Spleen (tissue), 13 donors: ENCODE data around the gene TMPRSS6. TPM values are rescaled to one million over a fixed set of nuclear protein-coding genes. Genes with fewer than 3 reads are reported as not detected.

Experiments used
- DNase-seq: peaks from one replicate; pipeline ENCODE4 v3.0.0-alpha.2; 2020
- H3K27ac ChIP-seq, 8 donors: fragments of 200-600 bp; sonication (generic) in 7 of 8; 1 replicate in 4 of 8; 2 replicates in 4 of 8; pipeline versions ENCODE4 v1.5.0 to v1.8.0; 2016 to 2021; ENCODE audit warnings: inconsistent platforms in 4 of 8, mild to moderate bottlenecking in 4 of 8, moderate library complexity in 1 of 8
- H3K27me3 ChIP-seq, 7 donors: fragments of 200-600 bp; sonication (generic) in 6 of 7; replicated peaks in 1 of 7; 1 replicate in 4 of 7; 2 replicates in 3 of 7; pipeline versions ENCODE4 v1.5.0 to v1.8.0; 2016 to 2021; ENCODE audit warnings: inconsistent platforms in 3 of 7, mild to moderate bottlenecking in 1 of 7
- H3K36me3 ChIP-seq, 6 donors: fragments of 200-600 bp; sonication (generic) in 5 of 6; 1 replicate in 4 of 6; 2 replicates in 2 of 6; pipeline versions ENCODE4 v1.5.0 to v1.8.0; 2016 to 2021; ENCODE audit warnings: inconsistent platforms in 2 of 6
- H3K4me1 ChIP-seq, 6 donors: fragments of 200-600 bp; sonication (generic) in 5 of 6; 1 replicate in 3 of 6; 2 replicates in 3 of 6; pipeline versions ENCODE4 v1.5.0 to v1.8.0; 2016 to 2021; ENCODE audit warnings: inconsistent platforms in 3 of 6
- H3K4me3 ChIP-seq, 8 donors: fragments of 200-600 bp; sonication (generic) in 7 of 8; 1 replicate in 4 of 8; 2 replicates in 4 of 8; pipeline versions ENCODE4 v1.5.0 to v1.8.0; 2016 to 2021; ENCODE audit warnings: inconsistent platforms in 4 of 8, mild to moderate bottlenecking in 4 of 8, moderate library complexity in 2 of 8
- H3K9me3 ChIP-seq, 8 donors: fragments of 200-600 bp; sonication (generic) in 7 of 8; 1 replicate in 4 of 8; 2 replicates in 4 of 8; pipeline versions ENCODE4 v1.5.0 to v1.8.0; 2016 to 2021; ENCODE audit warnings: inconsistent platforms in 4 of 8
- CTCF ChIP-seq, 11 experiments: fragments of 200-600 bp in 7 of 11; fragments of 450-650 bp in 4 of 11; sonication (generic) in 4 of 11; IDR thresholded peaks in 8 of 11; conservative IDR thresholded peaks in 3 of 11; 1 replicate in 7 of 11; 2 replicates in 4 of 11; pipeline versions ENCODE4 v1.4.0 to v1.8.0; 2016 to 2021; ENCODE audit warnings: antibody characterized with exemption in 11 of 11, inconsistent platforms in 4 of 11, mild to moderate bottlenecking in 1 of 11
- POLR2A ChIP-seq, 3 donors: fragments of 450-650 bp; IDR thresholded peaks; one replicate each; pipeline ENCODE4 v1.5.1; 2017; ENCODE audit warnings: antibody characterized with exemption in 3 of 3, mild to moderate bottlenecking in 1 of 3
- POLR2AphosphoS5 ChIP-seq, 3 donors: sonication (generic); formaldehyde crosslinking; IDR thresholded peaks; one replicate each; pipeline ENCODE4 v1.5.1; 2017; ENCODE audit warnings: antibody characterized with exemption in 3 of 3
- WGBS, 5 donors: extraction: QIAGEN DNeasy Blood & Tissue Kit in 3 of 5; methylation state at CpG; one replicate each; pipeline versions ENCODE4 v1.1.5 to v1.1.7; 2013 to 2018; 5-methylcytosine and 5-hydroxymethylcytosine counted together
- intact Hi-C: fragments of 100-400 bp; cut with DNase I; formaldehyde crosslinking; loops from one replicate; pipeline ENCODE4 v1.15.0; 2023; ENCODE audit warnings: low total_unique reads
- long read RNA-seq, 2 donors: transcript quantifications; one replicate each; lab custom pipeline, GENCODE V29; 2026
- polyA plus RNA-seq, 3 donors: library from polyadenylated mRNA; stranded (reverse); fragments of 200-250 nt; gene quantifications; one replicate each; pipeline ENCODE4 v1.2.1, GENCODE V29; 2013
- total RNA-seq, 7 donors: library from RNA; depleted of rRNA in 3 of 7; stranded (reverse); fragments of >200 nt in 3 of 7; fragmentation: NEBNext Ultra II Directional in 4 of 7; extraction: Animal tissue kit (Norgen Biotek cat#: 25700) in 4 of 7; gene quantifications; one replicate each; pipeline versions ENCODE4 v1.1.0 to v1.2.1, GENCODE V29; 2016 to 2021
- donor health status: healthy with polysubstance abuse.
- donor health status: DM: no; HTN: no; CAD: no; lungs with moderate emphysema.
- donor health status: DM: no; HTN: no; CAD: no.
- donor health status: Bipolar disorder and iron deficiency.
- donor health status: healthy.
- donor health status: DM: no; HTN: no; CAD: no.
- donor health status: DM: yes; HTN: yes; CAD: no.

Gene TMPRSS6
- total RNA-seq: under 1 TPM in 2 of 7 donors, not detected in 5; 0.54 to 0.55 TPM
- polyA plus RNA-seq: under 1 TPM; 0.09 to 0.28 (median 0.26) TPM
- long read RNA-seq, donor 1: 0 reads
- long read RNA-seq, donor 2: 0 reads

- H3K27me3 ChIP-seq: peaks cover 0 to 11% (median 0%) of the 10 kb centered on the region in 7 donors
- TF ChIP-seq POLR2AphosphoS5 (IDR thresholded peaks at IDR 0.05): no peak
- TF ChIP-seq CTCF (IDR thresholded peaks at IDR 0.05 in 8 of 11, conservative IDR thresholded peaks at IDR 0.05 in 3 of 11): no peak
- no peak for TF ChIP-seq POLR2A (IDR thresholded peaks at IDR 0.05)
- no peaks in the 10 kb centered on the region for H3K36me3 ChIP-seq
- H3K4me1 ChIP-seq: peaks cover 0 to 5% (median 0%) of the 10 kb centered on the region in 6 donors
- H3K4me3 ChIP-seq: no peak within 1 kb of the TSS
- DNase-seq: no peak
- H3K27ac ChIP-seq: no peak within 1 kb of the TSS
- intact Hi-C loops: no loop called here
- 76 to 83% (median 81%) methylated on average over 9 to 13 of the region's 13 CpGs for WGBS, 5 donors
- no peaks in the 10 kb centered on the region for H3K9me3 ChIP-seq
Measured at GRCh38 chr22:37109242-37109917, at the start of gene TMPRSS6. TMPRSS6 (minus strand) TSS chr22:37109713; CDS start chr22:37103417, 6,296 bp downstream.

DNA sequence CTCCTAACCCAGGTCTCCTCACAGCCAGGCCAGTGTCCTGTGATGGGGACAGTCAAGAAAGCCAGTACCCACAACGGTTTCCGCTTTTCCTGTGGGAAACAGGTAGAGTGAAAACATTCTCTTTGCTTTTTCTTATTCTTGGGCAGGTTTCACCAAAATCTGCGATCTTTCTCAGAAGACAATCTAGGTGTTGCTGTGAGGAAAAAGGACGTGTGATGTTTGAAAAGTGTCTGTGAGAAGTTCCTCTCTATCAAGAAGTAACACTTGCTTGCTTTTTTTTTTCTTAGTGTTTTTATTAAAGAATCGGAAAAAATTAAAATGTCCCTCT, 49.4 kb upstream of the TMPRSS6 start:
- Histone ChIP-seq H3K36me3 (no peaks in the 10 kb centered on the region), H3K4me3 (no peak overlapping the region), H3K4me1 (peaks cover 0 to 45% (median 26%) of the 10 kb centered on the region in 6 donors), H3K27ac (peak overlapping the region in 4 of 8 donors; percentile 0 to 63 (median 50)), H3K9me3 (peaks cover 0 to 7% (median 6%) of the 10 kb centered on the region in 8 donors), H3K27me3 (no peaks in the 10 kb centered on the region)
- DNase-seq: no peak
- intact Hi-C loops: no loop called here
- TF ChIP-seq POLR2AphosphoS5 (IDR thresholded peaks at IDR 0.05): no peak
- no peak for TF ChIP-seq CTCF (IDR thresholded peaks at IDR 0.05 in 8 of 11, conservative IDR thresholded peaks at IDR 0.05 in 3 of 11)
- no peak for TF ChIP-seq POLR2A (IDR thresholded peaks at IDR 0.05)
- 73 to 80% (median 73%) methylated on average over 5 of the region's 5 CpGs for WGBS, 5 donors

DNA sequence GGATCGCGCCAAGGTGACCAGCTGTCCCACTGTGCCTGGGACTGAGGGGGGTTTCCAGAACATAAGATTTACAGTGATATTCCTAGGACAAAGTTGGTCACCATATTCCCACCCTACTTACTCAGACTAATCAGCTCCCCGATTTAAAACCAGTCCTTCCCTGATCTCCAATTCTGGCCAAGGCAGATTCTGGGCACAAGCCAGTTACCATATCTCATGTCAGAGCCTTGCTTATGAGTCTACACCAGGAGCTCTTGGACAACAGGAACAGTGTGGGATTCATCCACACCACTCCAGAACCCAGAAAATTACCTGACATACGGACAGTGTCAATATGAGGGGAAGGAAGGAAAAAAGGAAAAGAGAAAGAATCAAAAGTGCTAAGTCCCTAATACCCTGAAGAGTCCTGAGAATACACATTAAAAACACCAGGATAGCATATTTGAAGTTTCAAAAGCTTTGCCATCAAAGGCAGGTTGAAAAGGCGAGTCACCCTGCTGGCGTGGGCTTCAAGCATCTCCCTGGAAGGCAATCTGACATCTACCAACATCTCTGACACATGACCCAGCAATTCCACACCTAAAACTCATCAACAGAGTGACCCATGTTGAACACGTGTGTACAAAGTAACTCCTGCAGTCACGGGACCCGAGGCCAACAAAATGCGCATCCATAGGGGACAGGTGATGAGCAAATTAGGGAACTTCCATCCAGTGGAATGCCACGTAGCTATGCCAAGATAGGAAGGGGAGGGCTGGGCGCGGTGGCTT, 48.2 kb upstream of the TMPRSS6 start:
- Histone ChIP-seq H3K4me1 (peaks cover 0 to 33% (median 13%) of the 10 kb centered on the region in 6 donors), H3K4me3 (no peak overlapping the region), H3K27ac (peak overlapping the region in 3 of 8 donors; percentile 50 to 63 (median 50)), H3K27me3 (no peaks in the 10 kb centered on the region), H3K9me3 (peaks cover 0 to 7% (median 6%) of the 10 kb centered on the region in 8 donors), H3K36me3 (no peaks in the 10 kb centered on the region)
- intact Hi-C loops: no loop called here
- 81 to 92% (median 86%) methylated on average over 13 of the region's 13 CpGs for WGBS, 5 donors
- DNase-seq: peak; percentile 37
- TF ChIP-seq CTCF (IDR thresholded peaks at IDR 0.05 in 8 of 11, conservative IDR thresholded peaks at IDR 0.05 in 3 of 11) (no peak), POLR2A (IDR thresholded peaks at IDR 0.05) (no peak), POLR2AphosphoS5 (IDR thresholded peaks at IDR 0.05) (no peak)
